ENCODE measurements around the gene NPC1L1. TPM values are rescaled to one million over a fixed set of nuclear protein-coding genes. Genes with fewer than 3 reads are reported as not detected.
A peak's percentile ranks its signal among the peaks of the same experiment; 100 is the strongest.

NPC1L1 gene
- polyA plus RNA-seq, 6 donors from 2014 or later, result not detected

GRCh38 chr7:44466300-44467216 lies 74.6 kb downstream of the NPC1L1 start:
- no peak overlapping the region for H3K4me3 Mint-ChIP-seq
- peak overlapping the region in 3 of 6 donors; percentile 36 to 49 (median 39) for H3K27ac Mint-ChIP-seq
- ATAC-seq (ENCODE audit: low read depth in 2 of 2), result no peak
- DNase-seq, result no peak
- H3K4me1 Mint-ChIP-seq, result peaks cover 27 to 47% (median 41%) of the 10 kb centered on the region in 3 donors
- peaks cover 4 to 43% of the 10 kb centered on the region in 2 donors for H3K36me3 Mint-ChIP-seq
- no peaks in the 10 kb centered on the region for H3K9me3 Mint-ChIP-seq
- H3K27me3 Mint-ChIP-seq, result no peaks in the 10 kb centered on the region

GRCh38 chr7:44465490-44465889 lies 75.6 kb downstream of the NPC1L1 start:
- H3K4me3 Mint-ChIP-seq, result no peak overlapping the region
- H3K36me3 Mint-ChIP-seq, result peaks cover 0 to 45% of the 10 kb centered on the region in 2 donors
- H3K27ac Mint-ChIP-seq, result no peak overlapping the region

GRCh38 chr7:44463169-44463808 lies 77.8 kb downstream of the NPC1L1 start:
- peaks cover 7 to 28% of the 10 kb centered on the region in 2 donors for H3K36me3 Mint-ChIP-seq
- H3K9me3 Mint-ChIP-seq, result no peaks in the 10 kb centered on the region
- ATAC-seq (ENCODE audit: low read depth in 2 of 2) (no peak), DNase-seq (no peak)
- H3K4me3 Mint-ChIP-seq, result no peak overlapping the region
- H3K4me1 Mint-ChIP-seq, result peaks cover 38 to 68% (median 58%) of the 10 kb centered on the region in 3 donors
- no peak overlapping the region for H3K27ac Mint-ChIP-seq
- H3K27me3 Mint-ChIP-seq, result no peaks in the 10 kb centered on the region

More at GRCh38 chr7:44465490-44465889, 75.6 kb downstream of the NPC1L1 start:
- no peaks in the 10 kb centered on the region for H3K27me3 Mint-ChIP-seq
- DNase-seq (no peak), ATAC-seq (ENCODE audit: low read depth in 2 of 2) (no peak)
- peaks cover 31 to 54% (median 45%) of the 10 kb centered on the region in 3 donors for H3K4me1 Mint-ChIP-seq
- H3K9me3 Mint-ChIP-seq, result no peaks in the 10 kb centered on the region

Other genes with a start within 250 kb of the NPC1L1 start
- gene CAMK2B, start 215.7 kb downstream of the NPC1L1 start, polyA plus RNA-seq (ENCODE audit: low read depth in 6 of 6), result not detected
- gene NUDCD3, start 50.7 kb downstream of the NPC1L1 start, polyA plus RNA-seq (ENCODE audit: low read depth in 6 of 6), result 10 to 100 TPM; 32.8 to 70.2 (median 64.4) TPM
- 10 to 100 TPM; 26.9 to 50.8 (median 34.4) TPM for gene DDX56, start 32.6 kb upstream of the NPC1L1 start, polyA plus RNA-seq (ENCODE audit: low read depth in 6 of 6)
- gene TMED4, start 40.9 kb upstream of the NPC1L1 start, polyA plus RNA-seq (ENCODE audit: low read depth in 6 of 6), result 10 to 100 TPM; 54.8 to 82.0 (median 67.3) TPM
- 10 to 100 TPM in 5 of 6 donors, 1 to 10 TPM in 1; 9.5 to 21.6 (median 20.1) TPM for gene OGDH, start 65.3 kb upstream of the NPC1L1 start, polyA plus RNA-seq (ENCODE audit: low read depth in 6 of 6)
- gene ZMIZ2, start 207.5 kb upstream of the NPC1L1 start, polyA plus RNA-seq (ENCODE audit: low read depth in 6 of 6), result 10 to 100 TPM in 5 of 6 donors, 1 to 10 TPM in 1; 5.8 to 22.8 (median 13.4) TPM

Data from naive B cell (primary cell).